Measurements from ENCODE around the gene CCL25. TPM values are rescaled to one million over a fixed set of nuclear protein-coding genes. Genes with fewer than 3 reads are reported as not detected.

The CCL25 gene
- total and polyA plus RNA-seq, 9 of the 15 experiments (the other 6 are each of a cell fraction or from before 2014, with no cell fraction given), result 0.15 TPM; not detected in 8

DNA sequence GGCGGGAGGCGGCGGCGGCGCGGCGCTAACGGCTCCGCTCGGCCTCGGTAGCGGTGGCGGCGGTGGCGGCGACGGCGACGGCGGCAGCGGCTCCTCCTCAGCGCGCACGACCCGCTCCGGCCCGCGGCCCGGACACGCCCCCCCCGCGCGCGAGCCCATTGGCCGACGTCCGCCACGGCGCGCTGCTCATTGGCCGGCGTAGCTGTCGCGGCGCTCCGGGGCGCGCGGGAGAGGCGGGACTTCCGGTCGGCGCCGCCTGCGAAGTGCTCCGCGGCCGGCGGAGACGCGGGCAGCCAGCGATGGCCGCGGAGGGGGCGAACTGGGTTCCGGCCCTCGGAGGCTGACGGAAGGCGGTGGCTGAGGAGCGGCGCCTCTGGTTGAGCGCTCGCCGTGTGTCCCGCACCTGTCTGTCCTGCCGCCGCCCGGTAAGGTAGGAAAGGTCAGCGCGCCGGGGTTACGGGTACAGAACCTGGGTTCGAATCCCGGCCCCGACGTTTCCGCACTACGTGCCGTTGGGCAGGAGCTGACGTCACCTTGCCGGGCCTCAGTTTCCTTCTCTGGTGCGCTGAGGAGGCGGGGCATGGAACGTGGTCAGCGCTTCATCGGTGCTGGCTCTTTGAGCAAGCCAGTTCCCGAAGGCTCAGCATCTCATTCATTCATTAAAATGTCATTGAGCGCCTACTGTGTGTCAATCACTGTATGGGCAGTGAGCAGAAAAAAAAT, 46.9 kb upstream of the CCL25 start, which contains the start of gene ELAVL1 (continued):
- TF ChIP-seq E2F3 (CRISPR knock-in tag; IDR thresholded peaks at IDR 0.05), result 0 out of 2 replicates have a peak, but pooled peaks have one; percentile 56
- peak in 1 of 2 experiments; percentile 56; a peak in 1 of 4 replicates for TF ChIP-seq KDM1A (IDR thresholded peaks at IDR 0.05)
- TF ChIP-seq POLR2AphosphoS5 (IDR thresholded peaks at IDR 0.05; ENCODE audit: control insufficient read depth, insufficient read depth, low read depth, low read length), result peak; percentile 70; the same call in 1 of the 2 replicates
- no peak for TF ChIP-seq RBM39 (optimal IDR thresholded peaks at IDR 0.05; ENCODE audit: low read depth, low read length)
- peak; percentile 89 for TF ChIP-seq KDM5B (IDR thresholded peaks at IDR 0.05; ENCODE audit: insufficient replicate concordance, low read depth, low read length)
- TF ChIP-seq FIP1L1 (IDR thresholded peaks at IDR 0.05; ENCODE audit: low read depth, low read length, poor library complexity, severe bottlenecking), result peak; percentile 75
- TF ChIP-seq, protein P1, sequence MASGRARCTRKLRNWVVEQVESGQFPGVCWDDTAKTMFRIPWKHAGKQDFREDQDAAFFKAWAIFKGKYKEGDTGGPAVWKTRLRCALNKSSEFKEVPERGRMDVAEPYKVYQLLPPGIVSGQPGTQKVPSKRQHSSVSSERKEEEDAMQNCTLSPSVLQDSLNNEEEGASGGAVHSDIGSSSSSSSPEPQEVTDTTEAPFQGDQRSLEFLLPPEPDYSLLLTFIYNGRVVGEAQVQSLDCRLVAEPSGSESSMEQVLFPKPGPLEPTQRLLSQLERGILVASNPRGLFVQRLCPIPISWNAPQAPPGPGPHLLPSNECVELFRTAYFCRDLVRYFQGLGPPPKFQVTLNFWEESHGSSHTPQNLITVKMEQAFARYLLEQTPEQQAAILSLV (tag; IDR thresholded peaks at IDR 0.05), result 0 out of 2 replicates have a peak, but pooled peaks have one; percentile 9
- TF ChIP-seq NFXL1 (CRISPR knock-in tag; IDR thresholded peaks at IDR 0.05), result no peak
- TF ChIP-seq ESRRA (IDR thresholded peaks at IDR 0.05; ENCODE audit: borderline replicate concordance, low read depth), result 0 out of 2 replicates have a peak, but pooled peaks have one; percentile 78
- peak; percentile 95 for TF ChIP-seq PHF8 (IDR thresholded peaks at IDR 0.05; ENCODE audit: borderline replicate concordance, low read length)
- peak; percentile 96 for TF ChIP-seq CXXC5 (CRISPR knock-in tag; IDR thresholded peaks at IDR 0.05)
- TF ChIP-seq ZNF24 (IDR thresholded peaks at IDR 0.05), result peak; percentile 55
- TF ChIP-seq GABPB2 (CRISPR knock-in tag; conservative IDR thresholded peaks at IDR 0.05), result no peak
- TF ChIP-seq HDAC8 (tag; IDR thresholded peaks at IDR 0.05), result 0 out of 2 replicates have a peak, but pooled peaks have one; percentile 33
- TF ChIP-seq ZNF57 (CRISPR knock-in tag; IDR thresholded peaks at IDR 0.05), result no peak
- no peak for TF ChIP-seq HMG20A (CRISPR knock-in tag; conservative IDR thresholded peaks at IDR 0.05)
- peak; percentile 97 for TF ChIP-seq ZKSCAN1 (IDR thresholded peaks at IDR 0.05; ENCODE audit: low read depth, low read length)
- no peak for TF ChIP-seq ZFPM2 (CRISPR knock-in tag; IDR thresholded peaks at IDR 0.05)
- peak; percentile 87 for TF ChIP-seq SUPT5H (IDR thresholded peaks at IDR 0.05)
- TF ChIP-seq ZNF778 (CRISPR knock-in tag; IDR thresholded peaks at IDR 0.05), result no peak
- TF ChIP-seq GABPA (tag; conservative IDR thresholded peaks at IDR 0.05; ENCODE audit: low read depth), result peak; percentile 98
- TF ChIP-seq RBM25 (IDR thresholded peaks at IDR 0.05; ENCODE audit: low read depth, low read length, severe bottlenecking), result peak; percentile 100
- peak; percentile 39; the same call in 1 of the 2 replicates for TF ChIP-seq SP1 (CRISPR knock-in tag; IDR thresholded peaks at IDR 0.05)
- TF ChIP-seq ZNF766 (CRISPR knock-in tag; conservative IDR thresholded peaks at IDR 0.05), result no peak; the same call in 1 of the 2 replicates
- TF ChIP-seq MAZ (CRISPR knock-in tag; conservative IDR thresholded peaks at IDR 0.05 in 1 of 2, IDR thresholded peaks at IDR 0.05 in 1 of 2), result peak; percentile 70 to 81
- TF ChIP-seq ETV1 (tag; conservative IDR thresholded peaks at IDR 0.05; ENCODE audit: low read depth), result peak; percentile 71
- TF ChIP-seq EP400 (IDR thresholded peaks at IDR 0.05), result peak; percentile 78
- peak; percentile 32; the same call in 1 of the 2 replicates for TF ChIP-seq CREB1 (IDR thresholded peaks at IDR 0.05)
- TF ChIP-seq CREB1 (CRISPR knock-in tag; IDR thresholded peaks at IDR 0.05), result peak; percentile 67; the same call in 1 of the 2 replicates
- TF ChIP-seq KDM4B (IDR thresholded peaks at IDR 0.05; ENCODE audit: borderline replicate concordance in 2 of 2, low read depth in 1 of 2), result no peak
